GM19328 (cell line): ENCODE results near the gene FANCC.

Experiments
- ATAC-seq: cut with Tn5 transposase; IDR thresholded peaks from one replicate; pipeline ENCODE4 v1.9.1; 2021; ENCODE audit warnings: mild to moderate bottlenecking, moderate library complexity; ENCODE audit not compliant: unreplicated experiment

The FANCC gene

GRCh38 chr9:95127249-95128176 is 190.0 kb downstream of the FANCC start:
- ATAC-seq, result no peak

DNA sequence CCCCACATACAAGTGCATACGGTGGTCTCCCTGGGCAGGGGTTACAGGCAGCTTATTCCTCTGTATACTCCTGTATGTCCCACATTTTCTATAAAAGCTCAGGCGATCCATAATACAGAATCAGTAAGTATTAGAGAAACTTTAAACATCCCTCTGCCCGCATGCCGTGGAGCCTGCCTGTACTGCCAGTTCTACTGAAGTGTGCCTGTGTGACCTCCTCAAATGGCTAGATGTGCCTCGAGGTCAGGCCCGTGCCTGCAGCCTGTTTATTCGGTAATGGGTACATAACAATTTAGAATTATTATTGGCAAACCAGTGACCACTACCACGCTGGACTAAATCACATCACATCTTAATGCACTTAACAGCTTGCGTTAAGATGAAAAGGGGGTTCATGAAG is 190.8 kb downstream of the FANCC start:
- ATAC-seq, result no peak

GRCh38 chr9:95125652-95126051 is 191.9 kb downstream of the FANCC start:
- no peak for ATAC-seq

GRCh38 chr9:95124582-95125367 is 192.7 kb downstream of the FANCC start:
- no peak for ATAC-seq

DNA sequence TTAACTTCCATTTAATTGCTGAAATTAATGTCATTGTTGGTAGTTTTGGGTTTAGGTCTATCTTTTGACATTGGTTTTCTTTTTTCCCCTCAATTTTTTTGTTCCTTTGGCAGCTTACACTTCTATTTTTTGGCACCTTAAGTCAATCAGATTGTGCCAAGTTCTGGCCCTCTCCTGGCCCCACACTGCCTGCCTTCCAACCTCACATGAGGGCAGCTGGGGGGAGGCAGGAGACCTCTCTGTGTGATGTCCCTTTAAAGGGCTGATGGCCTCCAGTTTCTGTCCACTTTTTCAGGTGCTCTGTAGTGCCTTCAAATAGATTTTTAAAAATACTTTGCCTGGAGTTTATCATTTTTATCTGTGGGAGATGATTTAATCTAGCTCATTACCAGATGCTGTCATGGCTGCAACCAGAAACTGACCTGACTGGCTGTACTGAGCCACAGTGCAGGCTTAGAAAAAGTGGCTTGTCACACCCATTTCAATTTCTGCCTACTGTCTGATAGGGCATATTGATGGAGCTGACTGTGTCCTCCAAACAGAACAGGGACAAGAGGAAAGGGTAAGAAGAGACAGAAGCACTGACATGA is 196.6 kb downstream of the FANCC start:
- ATAC-seq, result no peak

DNA sequence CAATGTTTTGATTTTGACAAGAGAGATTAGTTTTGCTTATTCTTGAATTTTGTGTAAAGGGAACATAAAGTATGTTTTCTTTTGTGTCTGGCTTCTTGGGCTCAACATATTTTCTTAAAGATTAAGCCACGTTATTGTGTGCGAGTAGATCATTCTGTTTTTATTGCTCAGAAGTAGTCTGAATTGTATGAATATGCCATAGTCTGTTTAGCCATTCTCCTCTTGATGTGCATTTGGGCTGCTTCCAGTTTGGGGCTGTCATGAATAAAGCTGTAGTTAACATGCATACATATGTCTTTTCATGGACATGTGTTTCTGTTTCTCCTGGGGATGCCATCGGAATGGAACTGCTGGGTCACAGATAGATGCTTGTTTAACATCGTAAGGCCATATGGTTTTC is 198.9 kb downstream of the FANCC start:
- ATAC-seq, result no peak

DNA sequence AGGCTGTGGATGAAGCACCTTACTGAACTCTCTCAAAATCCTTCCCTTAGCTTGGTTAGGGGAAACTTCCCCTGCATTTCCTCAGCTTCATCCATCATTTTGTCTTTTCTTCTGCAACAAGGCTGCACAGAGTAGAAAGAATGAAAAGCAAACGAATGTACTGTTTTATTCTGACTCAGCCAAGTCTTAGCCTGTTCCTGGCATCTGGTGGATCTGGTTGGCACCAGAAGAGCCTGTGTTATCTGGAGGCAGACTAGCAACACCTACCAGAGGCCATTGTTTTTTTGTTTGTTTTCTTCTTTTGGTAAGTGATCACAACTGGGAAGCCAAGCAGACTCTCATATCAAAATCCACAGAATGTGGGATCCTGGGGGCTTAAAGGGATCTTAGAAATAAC is 200.7 kb downstream of the FANCC start:
- ATAC-seq, result no peak

DNA sequence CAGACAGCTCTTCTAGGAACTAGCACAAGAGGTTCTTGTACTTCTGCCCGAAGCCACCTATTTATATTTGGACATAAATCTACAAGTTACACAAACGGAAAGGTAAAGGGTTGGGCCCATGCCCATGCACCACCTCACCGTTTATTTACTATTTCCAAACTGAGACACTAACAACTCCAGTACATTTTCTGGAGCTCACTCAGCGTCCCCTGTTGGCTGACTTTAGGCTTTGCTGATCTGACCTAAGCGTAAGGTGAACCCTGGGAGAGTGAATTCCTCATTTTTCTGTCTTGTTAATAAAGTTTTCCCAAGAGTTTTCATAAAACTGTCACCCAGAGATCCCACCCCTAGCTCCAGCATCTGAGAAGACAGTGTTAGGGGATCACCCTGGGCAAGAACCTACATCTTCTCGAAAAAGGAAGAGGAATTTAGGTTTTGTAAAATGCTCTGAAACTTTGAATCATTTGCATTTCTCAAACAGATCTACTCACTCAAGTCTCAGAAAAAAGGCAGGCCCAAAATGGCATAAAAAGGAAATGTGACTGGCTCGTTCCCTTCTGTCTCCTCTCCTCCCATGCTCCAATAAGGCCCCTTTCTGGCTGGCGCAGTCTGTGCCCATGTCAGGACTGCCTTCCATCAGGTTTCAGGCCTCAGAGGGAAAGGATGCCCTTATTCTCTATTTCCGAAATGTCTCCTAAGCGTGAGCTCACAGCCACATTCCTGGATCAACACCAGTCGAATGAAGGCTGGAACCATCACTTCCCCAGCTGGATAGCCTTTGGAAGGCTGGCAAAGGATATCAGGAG is 201.3 kb downstream of the FANCC start:
- ATAC-seq, result no peak

GRCh38 chr9:95115104-95115503 is 202.4 kb downstream of the FANCC start:
- no peak for ATAC-seq

DNA sequence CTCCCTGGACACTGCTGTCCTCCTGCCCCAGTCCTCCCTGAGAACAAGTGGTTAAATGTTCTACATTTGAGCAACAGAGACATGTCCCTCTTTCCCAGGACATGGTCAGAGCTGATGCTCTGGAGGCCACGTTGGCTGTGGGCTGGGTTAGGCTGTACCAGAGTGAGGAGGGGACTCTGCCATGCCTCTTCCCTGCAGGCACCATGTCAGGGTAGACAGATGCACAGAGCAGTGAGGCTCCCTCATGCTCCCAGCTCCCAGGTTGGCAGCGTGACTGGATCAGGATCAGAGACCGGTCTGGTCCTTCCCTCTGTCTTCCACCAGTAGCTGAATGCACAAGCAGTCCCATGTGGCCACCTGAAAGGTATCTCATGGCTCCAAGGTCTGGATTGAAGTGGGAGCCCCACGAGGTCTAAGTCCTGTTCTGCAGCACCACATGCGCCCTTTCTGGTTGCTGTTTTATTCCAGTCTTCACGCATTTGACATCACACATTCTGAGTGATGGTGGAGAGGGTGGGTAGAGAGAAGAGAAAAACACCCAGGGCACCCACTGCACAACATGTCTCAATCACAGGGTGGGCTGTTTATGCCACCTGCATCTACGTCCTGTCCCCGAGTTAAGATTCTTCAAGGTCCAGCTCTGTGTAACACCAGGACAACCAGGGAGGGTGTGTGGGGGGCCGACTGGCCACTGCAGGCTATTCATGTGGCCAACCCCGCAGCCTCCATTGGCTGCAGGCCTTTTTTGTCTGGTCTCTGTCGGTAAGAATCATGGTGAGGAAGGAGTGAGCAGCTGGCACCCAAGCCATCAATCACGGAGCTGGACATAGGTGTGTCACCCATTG is 204.9 kb downstream of the FANCC start:
- ATAC-seq, result no peak

GRCh38 chr9:95111716-95112115 is 205.8 kb downstream of the FANCC start:
- ATAC-seq, result no peak

- no peak for ATAC-seq
These were observed 206.5 kb downstream of the FANCC start for GRCh38 chr9:95110921-95111525.

DNA sequence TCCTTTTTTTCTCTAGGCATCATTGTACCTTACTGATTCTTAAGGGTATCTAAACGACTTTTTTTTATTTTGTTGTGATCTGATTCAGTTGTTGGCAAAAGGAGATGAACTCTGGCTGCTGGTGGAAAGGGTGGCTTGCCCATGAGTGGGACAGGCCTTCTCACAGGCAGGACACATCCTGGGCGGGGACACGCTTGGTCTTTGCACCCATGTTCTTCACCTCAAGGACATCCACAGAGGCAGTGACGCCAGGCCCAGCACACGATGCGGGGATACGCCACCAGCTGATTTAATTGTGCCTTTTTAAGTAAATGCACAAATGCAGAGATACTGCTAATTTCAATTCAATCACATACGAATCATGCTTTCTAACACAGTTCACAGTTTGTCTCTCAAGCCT is 208.1 kb downstream of the FANCC start:
- no peak for ATAC-seq

GRCh38 chr9:95108777-95109176 is 208.7 kb downstream of the FANCC start:
- no peak for ATAC-seq

- no peak for ATAC-seq
These were observed 209.5 kb downstream of the FANCC start for GRCh38 chr9:95107976-95108375.

DNA sequence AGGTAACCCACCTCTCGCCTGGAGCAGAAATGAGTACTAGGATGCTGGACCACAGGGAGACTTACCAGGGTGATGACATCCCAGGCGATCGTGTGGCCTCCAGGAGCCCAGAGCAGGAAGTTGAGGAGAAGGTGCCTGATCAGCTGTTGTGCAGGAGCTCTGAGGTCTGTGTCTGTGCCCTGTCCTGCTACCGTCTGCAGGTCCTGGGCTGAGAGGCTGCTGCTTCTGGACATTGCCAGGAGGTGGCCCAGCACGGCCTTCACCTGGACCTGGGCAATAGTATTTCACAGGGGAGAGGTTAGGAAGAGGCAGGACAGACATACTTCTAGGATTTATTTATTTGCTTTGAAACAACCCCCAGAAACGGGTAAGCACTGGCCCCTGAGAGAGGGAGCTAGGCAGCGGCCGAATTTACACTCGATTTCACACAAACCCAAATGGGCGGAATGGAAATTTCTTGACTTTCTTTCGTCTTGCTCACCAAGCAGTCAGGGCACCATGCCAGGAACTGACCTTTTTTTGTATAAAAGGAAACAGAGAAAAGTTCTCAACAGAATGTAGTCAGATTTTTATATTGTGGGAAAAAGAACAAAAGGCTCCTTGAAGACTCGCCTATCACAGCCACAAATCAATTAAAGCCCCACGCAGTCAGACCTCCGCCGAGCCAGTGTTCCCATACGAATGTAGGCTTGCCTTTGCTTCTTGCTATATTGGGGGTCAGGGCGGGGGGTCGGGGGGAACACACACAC is 210.3 kb downstream of the FANCC start:
- no peak for ATAC-seq

DNA sequence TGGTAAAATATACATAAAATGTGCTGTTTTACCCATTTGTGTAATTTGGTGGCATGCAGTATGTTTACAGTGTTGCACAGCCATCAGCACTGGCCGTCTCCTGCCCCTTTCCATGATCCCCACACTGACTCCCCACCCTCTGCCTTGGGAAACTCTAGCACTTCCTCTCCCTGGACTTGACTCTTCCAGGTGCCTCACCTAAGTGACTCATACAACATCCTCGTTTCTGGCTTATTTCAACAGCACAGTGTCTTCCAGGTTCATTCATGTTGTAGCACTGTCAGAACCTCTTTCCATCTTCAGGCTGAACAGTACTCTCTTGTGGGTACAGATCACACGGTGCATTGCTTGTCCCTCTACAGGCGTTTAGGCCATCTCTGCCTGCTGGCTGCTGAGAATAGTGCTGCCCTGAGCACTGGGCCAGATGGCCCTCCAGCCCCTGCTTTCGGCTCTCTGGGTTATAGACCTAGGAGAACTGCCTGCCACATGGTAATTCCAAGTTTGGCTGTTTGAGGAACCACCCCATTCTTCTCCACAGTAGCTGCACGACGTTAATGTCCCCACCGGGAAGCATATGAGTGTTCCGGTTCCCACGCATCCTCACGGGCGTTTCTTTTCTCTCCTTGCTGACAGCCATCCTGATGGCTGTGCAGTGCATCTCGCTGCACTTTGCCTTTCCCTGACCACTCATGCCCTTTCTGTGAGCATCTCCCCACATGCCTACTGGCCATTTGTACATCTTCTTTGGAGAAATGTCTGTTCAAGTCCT is 211.8 kb downstream of the FANCC start:
- no peak for ATAC-seq

DNA sequence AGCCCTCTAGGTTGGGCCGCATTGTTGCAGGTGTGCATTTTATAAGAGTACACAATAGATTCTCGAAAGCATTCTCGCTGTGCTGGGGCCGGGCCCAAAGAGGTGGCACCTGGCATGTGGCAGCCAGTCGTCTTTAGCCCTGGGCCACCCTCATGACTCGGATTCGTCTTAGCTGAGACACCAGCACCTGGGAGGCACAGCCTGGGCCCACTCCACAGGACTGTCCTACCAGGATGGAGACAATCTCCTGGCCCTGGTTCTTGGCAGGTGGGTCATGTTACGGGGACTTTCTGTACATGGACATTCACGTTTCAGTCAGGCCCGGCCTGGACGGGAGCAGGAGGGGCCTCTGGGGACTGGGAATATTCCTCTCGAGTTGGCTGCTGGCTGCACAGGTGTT is 212.5 kb downstream of the FANCC start:
- ATAC-seq, result no peak
